HG03378 (cell line): ENCODE data around the gene RAB11A.
"Not testable (repeated sequence)": the region's sequence is repeated elsewhere in the genome, so short reads cannot be mapped to it uniquely, and the experiment has no call there.

Source experiments
- ATAC-seq: cut with Tn5 transposase; IDR thresholded peaks from one replicate; pipeline ENCODE4 v1.9.1; 2021; ENCODE audit warnings: mild to moderate bottlenecking, moderate library complexity; ENCODE audit not compliant: unreplicated experiment

The RAB11A gene

DNA sequence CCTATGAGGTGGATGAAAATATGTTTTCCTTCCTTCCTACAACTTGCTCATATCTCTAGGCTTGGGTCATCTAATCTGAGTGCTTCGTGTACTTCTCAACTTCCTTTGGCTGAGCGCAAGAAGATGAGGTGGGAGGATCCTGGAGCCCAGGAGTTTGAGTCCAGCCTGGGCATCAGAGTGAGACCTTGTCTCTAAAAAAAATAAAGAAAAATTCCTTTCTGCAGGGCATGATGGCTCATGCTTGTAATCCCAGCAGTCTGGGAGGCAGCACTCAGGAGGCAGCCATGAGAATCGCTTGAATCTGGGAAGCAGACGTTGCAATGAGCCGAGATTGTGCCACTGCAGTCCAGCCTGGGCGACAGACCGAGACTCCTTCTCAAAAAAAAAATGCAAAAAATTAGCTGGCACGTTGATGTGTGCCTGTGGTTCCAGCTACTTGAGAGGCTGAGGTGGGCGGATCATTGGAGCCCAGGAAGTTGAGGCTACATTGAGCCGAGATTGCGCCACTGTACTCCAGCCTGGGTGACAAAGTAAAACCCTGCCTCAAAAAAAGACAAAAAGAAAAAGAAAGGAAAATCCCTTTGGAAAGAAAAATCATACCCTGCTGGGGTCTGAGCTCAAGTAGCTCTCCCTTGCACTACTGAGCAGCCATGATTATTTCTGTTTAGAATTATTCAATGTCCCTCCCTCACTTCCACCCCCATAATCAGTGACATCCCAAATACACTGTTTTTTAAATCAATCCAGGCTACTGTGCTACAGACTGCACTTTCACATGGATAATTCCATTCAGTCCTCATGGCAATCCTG, 28.0 kb upstream of the RAB11A start:
- ATAC-seq, result no peak

DNA sequence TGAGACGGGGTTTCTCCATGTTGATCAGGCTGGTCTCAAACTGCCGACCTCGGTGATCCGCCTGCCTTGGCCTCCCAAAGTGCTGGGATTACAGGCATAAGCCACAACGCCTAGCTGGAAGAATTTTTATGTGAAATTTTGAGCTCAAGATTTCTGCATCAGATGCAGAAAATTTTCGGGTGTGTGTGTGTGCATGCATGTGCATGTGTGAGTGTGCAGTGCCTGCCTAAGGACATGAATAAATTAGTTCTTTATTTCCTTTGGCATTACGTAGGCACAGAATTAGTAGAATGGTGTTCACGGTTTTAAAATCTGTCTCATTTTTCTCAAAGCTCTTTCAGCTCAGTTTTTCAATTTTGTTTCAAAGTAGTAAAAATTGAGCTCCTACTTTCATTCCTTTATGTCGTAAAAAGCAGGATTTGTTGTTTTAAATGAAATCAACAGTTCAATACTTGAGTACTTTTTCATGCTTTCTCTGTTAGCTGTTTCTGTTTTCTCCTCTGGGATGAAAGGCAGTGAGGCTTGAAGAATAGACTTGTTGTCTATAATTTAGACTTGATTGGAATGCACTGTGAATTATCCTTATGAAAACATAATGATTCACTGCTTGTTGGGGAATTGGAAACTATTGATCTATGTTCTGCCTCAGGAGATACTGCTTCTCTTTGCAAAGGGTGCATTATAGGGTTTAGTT, 23.3 kb upstream of the RAB11A start:
- ATAC-seq, result no peak

DNA sequence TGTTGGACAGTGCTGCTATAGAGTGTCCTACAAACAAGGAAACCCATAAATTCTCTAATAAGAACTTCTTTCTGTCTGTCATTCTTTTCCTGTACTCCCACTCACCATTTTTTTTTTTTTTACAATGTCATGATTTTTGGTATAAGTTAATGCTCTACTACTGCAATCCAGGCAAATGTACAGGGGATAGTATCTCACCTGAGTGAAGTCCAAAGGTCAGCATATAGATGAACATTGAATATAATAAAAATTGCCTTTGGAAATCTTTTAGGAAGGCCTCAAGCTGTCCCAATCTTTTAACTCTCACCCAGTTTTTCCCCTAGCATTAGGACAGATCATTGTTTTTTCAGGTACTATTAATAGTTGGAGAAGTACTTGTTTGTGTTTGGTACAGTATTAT, 21.3 kb upstream of the RAB11A start:
- no peak for ATAC-seq

DNA sequence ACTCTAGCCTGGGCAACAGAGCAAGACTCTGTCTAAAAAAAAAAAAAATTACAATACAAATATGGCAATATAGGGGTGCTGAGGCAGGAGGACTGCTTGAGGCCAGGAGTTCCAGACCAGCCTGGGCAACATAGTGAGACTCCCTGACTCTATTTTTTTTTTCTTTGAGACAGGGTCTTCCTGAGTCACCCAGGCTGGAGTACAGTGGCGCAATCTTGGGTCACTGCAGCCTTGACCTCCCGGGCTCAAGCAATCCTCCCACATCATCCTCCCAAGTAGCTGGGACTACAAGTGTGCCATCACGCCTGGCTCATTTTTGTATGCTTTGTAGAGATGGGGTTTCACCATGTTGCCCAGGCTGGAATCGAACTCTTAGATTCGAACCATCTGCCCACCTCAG, 17.3 kb upstream of the RAB11A start:
- no peak for ATAC-seq

DNA sequence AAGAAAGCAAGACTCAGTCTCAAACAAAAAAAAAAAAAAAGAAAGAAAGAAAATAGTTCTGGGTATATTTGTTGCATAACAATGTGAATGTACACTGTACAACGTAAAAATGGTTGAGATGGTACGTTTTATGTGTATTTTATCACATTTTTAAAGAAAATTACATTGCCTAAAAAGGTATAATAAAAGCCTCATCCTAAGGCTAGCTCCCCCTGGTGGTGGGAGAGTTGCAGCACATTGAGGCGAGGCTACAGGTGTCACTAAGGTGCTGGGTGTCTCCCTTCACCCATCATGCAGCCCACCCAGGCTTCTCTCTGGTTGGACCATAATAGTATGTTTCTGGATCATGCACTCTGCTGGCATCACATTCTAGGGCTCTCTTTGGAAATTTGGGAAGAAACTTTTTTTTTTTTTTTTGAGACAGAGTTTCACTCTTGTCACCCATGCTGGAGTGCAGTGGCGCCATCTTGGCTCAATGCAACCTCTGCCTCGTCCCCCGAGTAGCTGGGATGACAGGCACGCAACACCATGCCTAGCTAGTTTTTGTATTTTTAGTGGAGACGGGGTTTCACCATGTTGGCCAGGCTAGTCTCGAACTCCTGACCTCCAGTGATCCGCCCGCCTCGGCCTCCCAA, 12.4 kb upstream of the RAB11A start:
- ATAC-seq, result no peak

DNA sequence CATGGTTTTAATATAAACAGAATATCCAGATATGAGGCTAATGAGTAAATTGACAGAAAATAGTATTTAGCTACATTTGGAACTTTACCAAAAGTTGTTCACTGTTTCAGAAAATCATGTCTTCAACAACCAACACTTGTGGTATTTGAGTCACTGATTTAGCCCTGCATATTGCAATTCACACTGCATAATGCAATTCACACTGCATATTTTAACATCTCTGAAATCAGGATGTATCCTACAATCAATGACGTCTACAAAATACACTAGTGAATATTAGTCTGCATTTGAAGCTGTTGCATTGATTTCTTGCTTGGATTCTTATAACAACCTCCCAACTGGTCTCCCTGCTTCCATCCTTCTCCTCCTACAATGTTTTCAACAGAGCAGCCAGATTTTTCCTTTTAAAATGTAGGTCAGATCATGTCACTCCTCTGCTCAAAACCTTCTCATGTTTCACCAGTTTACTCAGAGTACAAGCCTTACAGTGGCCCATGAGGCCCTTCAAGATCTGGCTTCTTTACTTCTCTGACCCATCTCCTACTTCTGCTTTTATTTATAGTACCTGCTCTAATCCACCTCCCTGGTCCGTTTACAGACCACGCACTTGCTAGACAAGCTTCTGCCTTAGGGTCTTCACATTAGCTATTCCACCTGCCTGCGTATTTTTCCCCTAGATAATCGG, 11.4 kb upstream of the RAB11A start:
- no peak for ATAC-seq

DNA sequence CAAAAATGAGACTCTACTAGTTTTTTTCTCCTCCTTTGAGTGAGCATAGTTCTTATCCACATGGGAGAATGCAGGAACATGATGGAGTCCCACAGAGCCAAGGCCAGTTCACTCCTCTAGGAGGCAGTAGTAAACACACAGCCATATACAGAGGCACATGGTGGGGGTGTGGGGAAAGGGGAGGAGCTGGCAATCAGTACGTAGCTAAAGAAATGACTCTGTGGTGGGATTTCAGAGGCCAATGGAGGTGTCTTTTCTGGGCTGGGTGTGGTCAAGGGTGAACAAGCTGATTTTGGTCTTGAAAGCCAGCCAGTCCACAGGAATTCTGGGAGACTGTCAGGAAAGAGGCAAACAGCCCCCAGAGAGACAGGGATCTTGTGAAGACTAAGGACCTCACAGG, 6.6 kb upstream of the RAB11A start:
- ATAC-seq, result no peak

DNA sequence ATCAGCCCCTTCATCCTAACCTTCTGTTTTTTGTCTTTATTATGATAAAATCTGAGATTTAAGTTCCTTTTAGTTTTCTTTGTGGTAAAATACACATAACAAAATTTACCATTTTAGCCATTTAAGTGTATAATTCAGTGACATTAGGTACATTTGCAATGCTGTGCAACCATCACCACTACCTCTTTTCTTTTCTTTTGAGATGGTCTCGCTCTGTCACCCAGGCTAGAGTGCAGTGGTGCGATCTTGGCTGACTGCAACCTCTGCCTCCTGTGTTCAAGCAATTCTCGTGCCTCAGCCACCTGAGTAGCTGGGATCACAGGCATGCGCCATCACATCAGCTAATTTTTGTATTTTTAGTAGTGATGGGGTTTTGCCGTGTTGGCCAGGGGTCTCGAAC, 6.2 kb upstream of the RAB11A start:
- no peak for ATAC-seq

DNA sequence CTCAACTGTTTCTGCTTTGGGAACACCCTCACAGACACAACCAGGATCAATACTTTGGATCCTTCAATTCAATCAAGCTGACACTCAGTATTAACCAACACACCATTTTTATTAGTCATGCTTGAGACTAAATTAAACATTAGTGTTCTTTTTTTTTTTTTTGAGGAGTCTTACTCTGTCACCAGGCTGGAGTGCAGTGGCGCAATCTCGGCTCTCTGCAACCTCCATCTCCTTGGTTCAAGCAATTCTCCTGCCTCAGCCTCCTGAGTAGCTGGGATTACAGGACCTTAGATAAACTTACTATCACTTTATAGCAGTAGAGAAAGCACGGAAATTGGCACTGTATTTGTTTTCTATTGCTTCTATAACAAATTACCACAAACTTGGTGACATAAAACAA, 2.0 kb upstream of the RAB11A start:
- ATAC-seq, result no peak

DNA sequence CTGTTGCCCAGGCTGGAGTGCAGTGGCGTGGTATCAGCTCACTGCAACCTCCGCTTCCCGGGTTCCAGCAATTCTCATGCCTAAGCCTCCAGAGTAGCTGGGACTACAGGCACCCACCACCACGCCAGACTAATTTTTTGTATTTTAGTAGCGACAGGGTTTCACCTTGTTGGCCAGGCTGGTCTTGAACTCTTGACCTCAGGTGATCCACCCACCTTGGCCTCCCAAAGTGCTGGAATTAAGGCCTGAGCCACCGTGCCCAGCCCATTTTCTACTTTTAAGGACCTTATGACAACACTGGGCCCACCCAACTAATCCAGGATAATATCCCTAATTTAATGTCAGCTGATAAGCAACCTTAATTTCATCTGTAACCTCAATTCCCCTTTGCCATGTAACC, 1.4 kb upstream of the RAB11A start:
- ATAC-seq, result not testable (repeated sequence)

DNA sequence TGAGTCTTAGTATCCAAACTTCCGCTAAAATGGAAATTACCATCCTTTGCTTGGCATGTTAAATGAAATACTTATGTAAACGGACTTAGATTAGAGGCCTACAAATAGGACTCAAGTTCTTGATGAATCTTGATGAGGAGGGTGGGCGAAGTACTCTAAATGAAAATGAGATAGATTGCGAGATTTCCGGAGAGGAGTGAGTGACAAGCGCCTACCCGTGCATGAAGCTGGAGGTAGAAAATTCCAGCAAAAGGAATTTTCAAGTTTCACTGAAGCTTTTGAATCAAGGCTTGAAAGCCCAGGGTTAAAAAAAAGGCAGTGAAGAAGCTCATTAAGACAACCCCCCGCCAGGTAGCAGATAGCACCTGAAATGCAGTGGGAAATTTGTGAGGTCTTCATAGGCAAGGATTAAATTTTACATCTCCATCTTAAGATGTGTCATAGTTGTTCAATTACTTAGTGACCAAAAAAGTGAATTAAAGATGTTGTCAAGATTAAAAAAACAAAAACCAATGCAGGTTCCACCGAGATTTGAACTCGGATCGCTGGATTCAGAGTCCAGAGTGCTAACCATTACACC, 655 bp upstream of the RAB11A start:
- ATAC-seq, result no peak

DNA sequence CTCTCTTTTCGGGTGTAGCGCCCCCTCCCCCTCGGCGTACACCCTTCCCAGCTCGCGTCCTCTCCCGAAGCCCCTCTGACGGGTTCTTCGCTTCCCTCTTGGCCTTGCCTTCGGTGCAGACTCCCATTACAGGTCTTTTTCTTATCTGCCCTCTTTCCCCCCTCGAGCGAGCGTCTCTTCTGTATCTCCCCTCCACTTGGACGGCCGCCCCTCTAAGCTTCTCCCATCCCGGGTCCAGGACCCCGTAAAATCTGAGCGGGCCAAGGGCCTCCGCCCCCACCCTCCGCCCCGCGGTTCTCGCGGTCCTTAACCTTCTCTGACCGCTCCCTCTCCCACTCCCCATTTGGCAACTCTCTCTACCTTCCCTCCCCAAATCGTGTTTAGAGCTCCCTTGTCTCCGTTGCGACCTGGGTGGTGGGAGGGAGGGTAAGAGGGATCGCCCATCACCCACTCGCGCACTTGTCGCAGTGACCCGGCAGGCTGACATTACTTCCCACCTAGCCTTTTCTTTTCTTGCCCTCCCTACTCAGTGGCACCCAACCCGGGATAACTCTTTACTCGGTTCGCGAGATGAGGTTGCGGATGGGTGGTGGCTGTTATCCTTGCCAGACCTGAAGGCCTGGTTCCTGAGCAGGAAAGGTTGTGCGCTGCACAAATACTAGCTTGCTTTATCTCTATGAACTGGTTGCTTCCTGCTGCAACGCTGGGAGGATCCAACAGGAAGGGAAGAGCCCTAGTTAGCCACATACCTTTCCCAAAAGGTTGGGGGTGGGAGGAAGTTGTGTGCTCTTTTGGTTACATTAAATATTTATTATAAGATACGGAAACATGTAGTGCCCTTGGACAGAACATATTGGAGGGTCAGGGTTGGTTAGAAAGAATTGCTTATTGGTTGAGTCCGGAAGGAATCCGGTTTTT, 922 bp downstream of the RAB11A start:
- no peak for ATAC-seq

DNA sequence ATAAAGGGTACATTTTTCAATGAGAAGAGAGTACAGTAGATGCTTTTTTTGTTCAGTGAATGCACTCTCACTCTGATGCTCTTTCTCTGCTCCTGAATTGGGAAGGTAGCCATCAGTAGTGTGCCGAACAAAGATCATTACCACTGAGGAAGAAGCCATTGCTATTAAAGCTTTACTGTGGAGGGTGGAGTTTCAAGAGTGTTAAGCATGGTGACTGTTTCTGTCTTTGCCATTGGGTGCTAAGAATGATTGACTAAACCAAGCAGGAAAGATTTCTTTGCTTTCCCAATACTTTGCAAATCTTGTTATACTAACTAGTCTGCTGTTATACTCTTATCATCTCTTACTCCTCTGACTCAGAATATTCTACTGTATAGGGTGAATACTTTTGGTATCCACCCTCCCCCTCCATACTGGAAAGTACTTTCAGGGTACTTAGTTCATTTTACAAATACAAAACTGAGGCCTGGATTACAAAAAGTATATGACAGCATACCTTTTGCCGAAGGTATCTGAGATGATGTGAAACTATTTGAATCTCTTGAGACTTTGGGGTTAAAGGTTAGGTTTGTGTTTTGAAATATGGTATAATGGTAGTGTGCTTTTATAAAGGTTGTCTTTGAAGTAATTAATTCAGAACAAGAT, 1.7 kb downstream of the RAB11A start:
- no peak for ATAC-seq

DNA sequence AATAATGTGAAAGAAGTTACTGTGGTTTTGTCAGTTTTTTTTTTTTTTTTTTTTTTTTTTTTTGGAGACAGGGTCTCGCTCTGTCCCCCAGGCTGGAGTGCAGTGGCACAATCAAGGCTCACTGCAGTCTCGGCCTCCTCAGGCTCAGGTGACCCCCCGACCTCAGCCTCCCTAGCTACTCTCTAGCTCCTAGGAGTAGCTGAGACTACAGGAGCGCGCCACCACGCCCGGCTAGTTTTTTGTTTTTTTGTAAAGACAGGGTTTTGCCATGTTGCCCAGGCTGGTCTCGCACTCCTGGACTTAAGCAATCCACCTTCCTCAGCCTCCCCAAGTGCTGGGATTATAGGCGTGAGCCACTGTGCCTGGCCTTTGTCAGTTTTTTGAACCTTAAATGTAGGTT, 2.6 kb downstream of the RAB11A start:
- not testable (repeated sequence) for ATAC-seq

DNA sequence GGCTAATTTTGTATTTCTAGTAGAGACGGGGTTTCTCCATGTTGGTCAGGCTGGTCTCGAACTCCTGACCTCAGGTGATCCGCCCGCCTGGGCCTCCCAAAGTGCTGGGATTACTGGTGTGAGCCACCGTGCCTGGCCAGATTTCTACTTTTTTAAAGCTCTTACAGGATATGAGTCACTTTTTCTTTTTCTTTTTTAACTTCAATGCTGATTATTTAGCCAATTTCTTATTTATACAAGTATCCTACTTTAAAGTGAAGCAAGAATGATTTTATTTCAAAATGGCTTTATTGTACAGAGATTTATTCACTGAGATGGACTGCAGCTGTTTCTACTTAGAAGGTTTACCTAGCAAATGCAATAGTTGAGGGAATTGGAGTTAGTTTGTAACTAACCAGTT, 3.3 kb downstream of the RAB11A start:
- not testable (repeated sequence) for ATAC-seq

DNA sequence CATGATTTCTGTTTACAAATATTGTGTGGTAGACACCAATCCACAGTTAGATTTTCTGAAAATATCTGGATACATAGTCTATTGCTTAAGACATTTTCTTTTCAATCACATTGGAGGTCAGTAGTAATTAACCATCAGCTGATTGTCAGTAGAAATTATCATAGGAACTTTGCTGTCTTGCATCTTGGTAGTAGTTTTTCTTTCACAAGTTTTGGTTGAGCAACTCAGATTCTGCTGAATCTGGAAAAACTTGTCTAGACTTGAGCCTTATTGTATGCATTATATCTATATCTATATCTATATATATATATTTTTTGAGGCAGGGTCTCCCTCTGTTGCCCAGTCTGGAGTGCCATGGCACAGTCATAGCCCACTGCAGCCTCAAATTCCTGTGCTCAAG, 4.0 kb downstream of the RAB11A start:
- no peak for ATAC-seq

DNA sequence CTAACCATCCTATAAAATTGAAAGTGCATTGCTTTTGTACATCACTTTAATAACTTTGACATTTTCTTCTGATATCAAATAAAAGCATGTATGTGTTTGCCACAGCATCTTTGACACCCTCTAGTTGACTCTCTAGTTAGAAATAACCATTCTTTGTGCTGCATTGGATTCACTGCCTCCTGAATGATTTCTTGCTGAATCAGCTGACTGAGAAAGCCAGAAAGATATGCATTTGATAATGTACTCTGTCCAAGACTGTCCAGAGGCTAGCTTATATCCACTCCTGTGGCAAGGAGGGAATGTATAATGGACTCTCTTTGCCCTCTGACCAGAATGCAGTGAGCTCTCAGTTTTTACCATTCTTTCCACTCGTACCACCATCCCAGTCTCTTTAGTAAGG, 6.2 kb downstream of the RAB11A start:
- ATAC-seq, result no peak

DNA sequence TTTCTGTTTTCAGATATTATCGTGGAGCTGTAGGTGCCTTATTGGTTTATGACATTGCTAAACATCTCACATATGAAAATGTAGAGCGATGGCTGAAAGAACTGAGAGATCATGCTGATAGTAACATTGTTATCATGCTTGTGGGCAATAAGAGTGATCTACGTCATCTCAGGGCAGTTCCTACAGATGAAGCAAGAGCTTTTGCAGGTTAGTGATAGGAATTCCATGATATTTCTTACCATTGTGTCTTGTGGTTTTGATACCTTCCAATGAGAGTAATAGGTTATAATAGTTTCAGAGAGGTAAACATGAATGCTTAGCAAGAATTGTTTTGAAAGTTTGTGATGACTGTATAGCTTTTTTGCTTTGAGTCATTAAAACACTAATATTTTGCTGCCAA, 8.5 kb downstream of the RAB11A start:
- no peak for ATAC-seq

DNA sequence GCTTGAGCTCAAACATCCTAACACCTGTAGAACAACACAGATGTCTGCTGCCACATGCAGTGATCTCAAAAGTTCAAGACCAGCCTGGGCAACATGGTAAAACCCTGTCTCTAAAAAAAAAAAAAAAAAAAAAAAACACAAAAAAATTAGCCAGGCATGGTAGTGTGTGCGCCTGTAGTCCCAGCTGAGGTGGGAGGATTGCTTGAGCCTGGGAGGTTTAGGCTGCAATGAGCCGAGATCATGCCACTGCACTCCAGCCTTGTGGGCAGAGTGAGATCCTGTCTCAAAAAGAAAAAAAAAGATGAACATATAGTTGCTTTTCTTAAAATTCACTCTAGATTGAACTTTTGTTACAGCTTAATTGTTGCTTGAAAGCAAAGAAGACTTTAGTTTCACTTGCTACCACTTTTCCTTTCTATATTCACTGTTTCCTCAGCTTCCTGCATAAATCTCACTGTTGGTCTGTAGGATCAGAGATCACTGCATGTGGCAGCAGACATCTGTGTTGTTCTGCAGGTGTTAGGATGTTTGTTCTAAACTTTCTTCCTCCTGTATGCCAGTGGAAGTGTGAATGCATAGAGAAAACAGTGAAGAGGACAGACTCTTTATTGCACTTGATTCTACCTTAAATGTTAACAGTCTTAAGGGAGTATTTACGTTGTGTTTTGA, 12.6 kb downstream of the RAB11A start:
- no peak for ATAC-seq
